GM11168 (cell line): ENCODE measurements around the gene YAF2.

Experiments used
- in situ Hi-C: fragments of 300-500 bp; cut with MboI; formaldehyde crosslinking; loops from one replicate; pipeline ENCODE4 v1.12.0; 2022; ENCODE audit warnings: low sequenced_read_pairs; ENCODE audit not compliant: unreplicated experiment

Gene YAF2, protein sequence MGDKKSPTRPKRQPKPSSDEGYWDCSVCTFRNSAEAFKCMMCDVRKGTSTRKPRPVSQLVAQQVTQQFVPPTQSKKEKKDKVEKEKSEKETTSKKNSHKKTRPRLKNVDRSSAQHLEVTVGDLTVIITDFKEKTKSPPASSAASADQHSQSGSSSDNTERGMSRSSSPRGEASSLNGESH

DNA sequence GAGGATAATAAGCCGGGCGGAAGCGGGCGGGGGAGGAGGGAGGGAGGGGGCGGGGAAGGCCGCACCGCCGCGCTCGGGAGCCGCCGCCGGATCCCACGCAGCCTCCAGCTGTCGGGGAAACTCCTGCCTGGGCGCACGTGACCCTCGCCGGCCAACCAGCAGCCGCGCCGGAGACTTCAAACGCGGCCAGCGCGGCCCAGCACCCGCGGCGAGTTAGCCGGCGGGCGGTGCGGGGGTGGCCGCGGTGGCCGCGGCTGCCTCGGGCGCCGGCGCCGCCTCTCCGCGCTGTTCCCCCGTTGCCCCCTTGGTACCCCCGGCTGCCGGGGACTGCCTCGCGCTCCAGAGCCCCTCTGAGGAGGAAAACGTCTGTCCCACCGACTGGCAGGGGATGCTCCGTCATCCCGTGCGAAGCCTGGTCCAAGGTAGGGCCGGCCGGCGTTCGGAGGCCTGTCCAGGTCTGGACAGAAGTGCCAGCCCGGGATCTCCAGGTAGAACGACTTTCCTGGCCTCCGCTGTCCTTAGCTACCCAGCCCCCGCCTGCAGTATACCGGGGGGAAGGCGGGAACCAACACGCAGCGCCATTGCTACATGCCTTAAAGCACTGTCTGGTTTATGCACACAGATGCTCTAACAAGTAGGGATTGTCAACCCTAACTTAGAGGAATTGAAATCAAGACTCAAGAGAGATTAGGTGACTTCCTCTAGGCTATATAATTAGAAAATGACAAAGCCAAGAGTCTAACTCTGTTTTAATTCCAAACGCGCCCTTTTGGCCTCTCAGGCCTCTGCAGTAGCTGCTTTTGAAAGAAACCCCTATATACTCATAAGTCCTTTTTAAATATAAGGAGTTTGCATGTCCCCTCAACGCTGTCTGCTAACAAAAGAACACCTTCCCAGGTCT is at the start of gene YAF2:
YAF2 (minus strand) TSS at position 9 of the 901 bp plus-strand sequence. CDS start 68 bp downstream, outside the sequence.
- in situ Hi-C loops, result no loop called here

DNA sequence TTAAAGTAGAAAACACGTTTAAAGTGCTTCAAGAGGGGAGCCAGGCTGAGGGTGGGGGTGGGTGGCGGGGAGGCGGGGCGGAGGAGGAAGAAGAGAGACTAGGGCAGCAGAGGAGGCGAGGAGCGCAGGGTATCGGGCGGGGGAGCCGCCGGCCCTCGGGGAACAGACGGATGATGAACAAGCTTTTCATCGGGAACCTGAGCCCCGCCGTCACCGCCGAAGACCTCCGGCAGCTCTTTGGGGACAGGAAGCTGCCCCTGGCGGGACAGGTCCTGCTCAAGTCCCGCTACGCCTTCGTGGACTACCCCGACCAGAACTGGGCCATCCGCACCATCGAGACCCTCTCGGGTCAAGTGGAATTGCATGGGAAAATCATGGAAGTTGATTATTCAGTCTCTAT is 48.7 kb upstream of the YAF2 start:
- in situ Hi-C loops, result no loop called here

DNA sequence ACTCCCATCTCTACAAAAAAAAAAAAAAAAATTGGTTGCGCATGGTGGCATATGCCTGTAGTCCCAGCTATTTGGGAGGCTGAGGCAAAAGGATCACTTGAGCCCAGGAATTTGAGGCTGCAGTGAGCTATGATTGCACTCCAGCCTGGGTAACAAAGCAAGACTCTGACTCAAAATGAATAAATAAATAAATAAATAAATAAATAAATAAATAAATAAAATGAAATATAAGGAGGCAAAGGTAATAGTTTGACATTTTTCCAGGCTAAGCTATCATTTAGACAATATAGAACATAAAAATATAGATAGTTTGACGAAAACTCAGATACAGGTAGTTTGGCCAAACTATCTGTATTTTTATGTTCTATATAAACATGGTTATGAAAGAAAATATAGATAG is 47.4 kb upstream of the YAF2 start:
- in situ Hi-C loops, result no loop called here

DNA sequence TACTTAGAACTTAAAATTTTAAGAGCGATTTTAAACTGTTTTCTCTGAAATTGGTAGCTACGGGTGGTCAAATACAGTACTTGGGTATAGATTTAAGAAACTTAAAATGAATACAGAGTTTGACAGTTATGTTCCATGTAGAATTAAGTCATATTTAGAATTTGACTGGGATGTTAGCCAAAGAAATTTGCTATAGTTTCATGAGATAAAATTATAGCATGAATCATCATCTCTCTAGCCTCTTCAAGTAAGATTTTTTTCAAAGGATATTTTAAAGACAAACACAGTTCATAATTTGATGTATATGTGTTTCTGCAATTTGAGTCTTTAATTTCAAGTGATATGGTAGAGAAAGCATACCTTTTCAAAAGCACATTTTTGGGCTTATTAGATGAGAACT is 46.8 kb upstream of the YAF2 start:
- in situ Hi-C loops, result no loop called here

DNA sequence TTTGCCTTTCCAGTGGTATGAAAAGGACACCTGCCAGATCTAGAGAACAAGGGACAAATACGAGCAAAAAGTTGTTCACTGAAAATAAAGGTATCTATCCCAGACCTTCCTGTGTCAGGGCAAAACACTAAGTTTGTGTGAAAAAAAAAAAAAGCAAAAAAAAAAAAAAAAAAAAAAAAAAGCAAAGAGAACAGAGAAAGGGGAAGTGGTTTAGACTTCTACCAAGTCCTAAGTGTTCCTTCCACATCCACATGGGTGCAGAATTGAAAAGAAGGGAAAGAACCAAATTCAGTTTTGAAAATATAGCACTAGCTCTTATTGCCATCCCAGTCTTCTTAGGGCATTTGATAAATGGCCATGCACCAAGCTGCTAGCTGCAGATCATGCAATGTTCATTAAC is 46.1 kb upstream of the YAF2 start:
- in situ Hi-C loops, result no loop called here

DNA sequence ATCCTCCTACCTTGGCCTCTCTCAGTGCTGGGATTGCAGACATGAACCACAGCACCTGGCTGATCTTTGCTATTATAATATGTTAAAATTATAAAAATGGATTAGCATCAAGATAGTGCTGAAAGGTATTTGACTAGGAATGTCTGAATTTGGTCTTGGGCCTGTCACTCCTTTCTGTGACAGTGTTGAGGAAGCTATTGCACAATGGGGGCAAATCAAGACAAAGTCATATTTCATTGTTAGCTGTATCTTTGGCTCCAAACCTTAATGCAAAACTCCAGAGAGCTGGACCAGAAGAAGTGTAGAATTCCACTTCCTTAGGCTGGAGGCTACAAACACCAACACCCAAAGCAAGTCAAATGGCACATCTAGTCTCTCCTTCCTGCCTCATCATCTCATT is 45.7 kb upstream of the YAF2 start:
- in situ Hi-C loops, result no loop called here

DNA sequence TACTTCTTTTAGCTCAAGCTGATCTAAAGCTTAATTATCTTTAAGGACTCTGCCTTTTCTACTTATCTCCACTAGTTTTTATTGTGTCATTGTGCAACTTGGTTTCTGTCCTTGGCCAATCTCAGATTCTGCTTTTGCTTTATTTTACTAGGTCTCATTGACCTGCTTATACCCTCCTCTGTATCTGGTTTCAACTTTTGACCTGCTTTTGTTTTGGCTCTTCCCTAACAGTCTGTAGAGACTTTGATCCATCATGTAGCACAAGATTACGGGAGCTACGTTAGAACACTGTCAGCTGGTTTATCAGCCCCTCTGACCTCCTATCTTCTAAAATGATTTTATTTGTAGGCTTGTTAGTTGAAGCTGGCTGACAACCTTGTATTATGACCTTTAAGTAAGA is 44.2 kb upstream of the YAF2 start:
- in situ Hi-C loops, result no loop called here

DNA sequence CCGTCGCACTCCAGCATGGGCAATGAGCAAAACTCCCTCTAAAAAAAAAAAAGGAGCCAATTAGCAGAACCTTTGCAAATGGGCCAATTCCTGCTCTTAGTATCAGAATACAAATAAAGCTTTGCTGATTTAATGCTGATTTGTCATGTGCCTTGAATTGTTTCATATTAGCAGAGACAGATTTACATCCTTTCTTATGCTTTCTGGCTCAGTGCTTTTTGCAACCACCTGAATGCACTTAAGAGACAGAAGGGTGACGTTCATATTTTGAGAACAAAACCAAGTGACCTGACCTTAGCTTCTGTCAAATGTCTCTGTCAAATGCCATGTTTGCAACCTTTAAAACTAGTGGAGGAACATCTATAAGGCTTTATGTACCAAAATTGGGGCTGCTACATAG is 43.8 kb upstream of the YAF2 start:
- in situ Hi-C loops, result no loop called here

DNA sequence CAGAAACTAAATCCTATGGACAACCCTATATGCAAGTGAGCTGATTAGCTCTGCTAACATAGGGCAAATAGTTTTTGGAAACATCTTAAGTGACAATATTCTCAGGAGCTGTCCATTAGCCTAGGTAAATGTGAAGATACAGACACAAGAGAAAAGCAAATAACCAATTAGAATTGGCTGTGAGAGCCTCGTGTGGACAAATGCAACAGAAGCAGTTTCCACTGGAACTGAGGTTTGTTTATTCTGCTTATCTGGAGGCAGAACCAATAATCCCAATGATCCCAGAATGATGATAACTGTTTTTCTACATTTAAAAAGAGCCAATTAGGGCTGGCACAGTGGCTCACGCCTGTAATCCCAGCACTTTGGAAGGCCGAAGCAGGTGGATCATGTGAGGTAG is 43.2 kb upstream of the YAF2 start:
- in situ Hi-C loops, result no loop called here

DNA sequence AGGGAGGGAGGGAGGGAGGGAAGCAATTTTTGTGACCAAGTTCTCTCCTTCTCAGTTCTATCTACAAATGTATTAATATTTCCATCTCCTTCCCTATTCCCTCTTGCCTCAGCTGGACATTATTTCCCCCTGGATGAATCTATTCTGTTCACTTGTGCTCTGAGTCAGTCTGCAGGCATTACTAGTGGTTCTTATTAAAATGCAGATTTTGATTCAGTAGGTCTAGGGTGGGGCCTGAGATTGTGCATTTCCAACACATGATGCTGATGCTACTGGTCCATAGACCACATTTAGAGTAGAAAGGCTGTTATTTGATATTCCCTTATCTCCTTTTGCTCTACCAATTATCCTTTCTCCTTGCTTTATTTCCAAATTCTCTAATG is 40.1 kb upstream of the YAF2 start:
- in situ Hi-C loops, result no loop called here

DNA sequence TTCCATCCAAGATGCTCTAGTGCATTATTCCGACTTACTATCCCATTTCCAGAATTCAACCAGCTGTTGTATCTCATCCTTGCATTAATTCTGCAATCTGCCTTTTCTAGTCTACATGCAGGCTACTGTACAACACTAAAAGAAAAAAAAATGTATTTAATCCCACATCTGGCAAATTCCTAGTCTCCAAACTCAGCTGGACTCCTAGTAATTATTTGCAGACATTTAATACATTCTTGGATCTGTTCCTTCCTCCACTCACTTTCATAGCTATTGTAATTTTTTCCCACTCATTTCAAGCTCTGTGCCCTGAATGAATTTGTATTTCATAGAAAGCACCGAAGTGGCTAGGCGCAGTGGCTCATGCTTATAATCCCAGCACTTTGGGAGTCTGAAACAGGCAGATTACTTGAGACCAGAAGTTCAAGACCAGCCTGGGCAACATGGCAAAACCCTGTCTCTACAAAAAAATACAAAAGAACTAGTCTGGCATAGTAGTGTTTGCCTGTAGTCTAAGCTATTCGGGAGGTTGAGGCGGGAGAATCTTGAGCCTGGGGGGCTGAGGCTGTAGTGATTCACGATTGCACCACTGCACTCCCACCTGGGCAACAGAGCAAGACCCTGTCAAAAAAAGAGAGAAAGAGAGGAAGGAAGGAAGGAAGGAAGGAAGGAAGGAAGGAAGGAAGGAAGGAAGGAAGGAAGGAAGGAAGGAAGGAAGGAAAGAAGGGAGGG is 39.5 kb upstream of the YAF2 start:
- in situ Hi-C loops, result no loop called here

DNA sequence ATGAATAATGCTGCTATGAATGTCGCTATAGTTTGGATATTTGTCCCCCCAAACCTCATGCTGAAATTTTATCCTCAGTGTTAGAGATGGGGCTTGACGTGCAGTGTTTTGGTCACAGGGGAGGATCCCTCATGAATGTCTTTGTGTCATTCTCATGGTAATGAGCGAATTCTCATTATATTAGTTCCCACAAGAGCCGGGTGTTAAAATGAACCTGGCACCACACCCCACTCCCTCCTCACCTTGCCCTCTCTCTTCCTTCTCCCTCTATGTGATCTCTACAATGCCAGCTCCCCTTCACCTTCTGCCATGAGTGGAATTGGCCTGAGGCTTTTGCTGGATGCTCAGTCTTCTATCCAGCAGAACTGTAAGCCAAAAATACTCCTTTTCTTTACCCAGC is 37.5 kb upstream of the YAF2 start:
- in situ Hi-C loops, result no loop called here

DNA sequence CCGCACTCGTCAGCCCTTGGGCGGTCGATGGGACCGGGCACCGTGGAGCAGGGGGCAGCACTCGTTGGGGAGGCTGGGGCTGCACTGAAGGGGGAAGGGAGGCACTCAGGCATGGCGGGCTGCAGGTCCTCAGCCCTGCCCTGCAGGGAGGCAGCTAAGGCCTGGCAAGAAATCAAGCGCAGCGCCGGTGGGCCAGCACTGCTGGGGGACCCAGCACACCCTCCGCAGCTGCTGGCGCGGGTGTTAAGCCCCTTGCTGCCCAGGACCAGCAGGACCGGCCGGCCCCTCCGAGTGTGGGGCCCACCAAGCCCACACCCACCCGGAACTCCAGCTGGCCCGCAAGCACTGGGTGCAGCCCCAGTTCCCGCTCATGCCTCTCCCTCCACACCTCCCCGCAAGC is 35.7 kb upstream of the YAF2 start:
- in situ Hi-C loops, result no loop called here

DNA sequence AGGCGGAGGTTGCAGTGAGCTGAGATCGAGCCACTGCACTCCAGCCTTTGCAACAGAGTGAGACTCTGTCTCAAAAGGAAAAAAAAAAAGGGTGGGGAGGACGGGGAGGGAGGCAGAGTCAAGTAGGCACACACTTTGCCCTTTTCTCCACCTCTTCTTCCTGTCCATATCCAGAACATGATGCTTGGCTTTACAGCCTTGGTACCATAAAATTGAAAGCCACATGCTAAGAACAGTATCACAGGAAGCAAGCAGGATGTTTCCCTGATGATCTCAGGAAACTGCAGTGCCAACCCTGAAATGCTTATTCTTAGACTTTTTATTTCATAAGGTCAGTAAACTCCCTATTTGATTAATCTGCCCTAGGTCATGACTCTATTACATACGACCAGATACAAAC is 32.5 kb upstream of the YAF2 start:
- in situ Hi-C loops, result no loop called here

DNA sequence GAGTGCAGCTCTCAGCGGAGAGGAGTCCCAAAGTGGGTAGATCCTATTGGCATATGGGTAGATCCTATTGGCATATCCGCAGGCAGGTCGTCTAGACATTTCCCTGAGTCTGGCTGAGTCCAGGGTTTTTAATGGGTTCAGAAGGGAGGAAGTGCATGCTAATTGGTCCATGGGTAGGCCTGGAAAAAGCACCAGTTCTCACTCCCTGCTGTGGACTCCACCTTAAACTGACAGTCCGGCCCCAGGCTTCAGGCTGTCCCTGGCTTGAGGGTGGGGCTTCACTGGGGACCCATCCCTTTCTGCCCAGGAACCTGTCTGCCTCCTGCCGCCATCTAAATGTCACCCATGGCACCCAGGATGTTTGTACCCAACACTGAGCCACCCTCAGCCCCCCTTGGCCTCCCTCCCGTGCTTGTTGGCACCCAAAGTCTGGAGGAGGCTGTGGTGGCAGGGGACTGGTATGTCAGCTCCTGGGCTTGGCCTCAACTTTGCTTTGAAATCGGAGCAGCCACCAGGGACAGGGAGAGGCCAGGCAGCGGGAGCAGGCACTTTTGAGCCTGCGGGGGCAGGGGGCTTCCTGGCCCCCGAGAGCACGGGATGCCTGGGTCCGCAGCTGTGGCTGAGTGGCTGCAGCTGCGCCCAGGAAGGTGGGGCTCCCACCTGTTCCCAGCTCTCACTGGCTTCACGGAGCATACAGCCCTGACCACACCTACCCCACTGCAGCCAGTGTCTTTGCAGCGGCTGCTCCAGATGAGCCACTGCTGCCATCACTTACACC is 29.6 kb upstream of the YAF2 start:
- in situ Hi-C loops, result no loop called here

DNA sequence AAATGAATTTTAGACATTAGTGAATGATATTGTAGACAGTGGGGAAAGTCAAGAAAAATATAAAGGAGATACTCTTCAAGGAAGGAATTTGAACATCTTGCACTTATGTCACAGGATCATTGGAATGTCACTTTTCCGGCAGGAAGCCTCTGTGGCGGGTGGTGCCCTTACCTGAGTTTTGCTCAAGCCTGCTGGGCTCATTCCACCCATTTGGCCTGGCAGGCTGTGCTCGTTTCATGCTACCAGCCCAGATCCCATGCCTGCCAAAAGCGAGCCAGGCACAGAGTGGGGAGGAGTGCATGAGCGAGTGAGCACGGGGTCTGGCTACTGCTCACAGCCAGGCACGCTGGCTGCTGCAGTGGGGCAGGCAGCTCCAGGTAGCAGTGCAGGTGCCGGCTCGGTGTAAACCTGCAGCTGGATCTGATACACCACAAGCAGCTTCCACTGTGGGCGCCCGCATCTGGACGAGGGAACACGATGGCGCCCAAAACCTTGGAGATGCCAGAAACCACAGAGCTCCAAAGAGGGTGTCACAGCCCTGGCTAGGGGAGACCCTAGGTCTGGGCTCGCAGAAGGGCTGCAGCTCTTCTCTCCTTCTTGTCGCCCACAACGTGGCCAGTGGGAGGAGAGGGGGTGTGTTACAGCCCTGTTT is 28.7 kb upstream of the YAF2 start:
- in situ Hi-C loops, result no loop called here

DNA sequence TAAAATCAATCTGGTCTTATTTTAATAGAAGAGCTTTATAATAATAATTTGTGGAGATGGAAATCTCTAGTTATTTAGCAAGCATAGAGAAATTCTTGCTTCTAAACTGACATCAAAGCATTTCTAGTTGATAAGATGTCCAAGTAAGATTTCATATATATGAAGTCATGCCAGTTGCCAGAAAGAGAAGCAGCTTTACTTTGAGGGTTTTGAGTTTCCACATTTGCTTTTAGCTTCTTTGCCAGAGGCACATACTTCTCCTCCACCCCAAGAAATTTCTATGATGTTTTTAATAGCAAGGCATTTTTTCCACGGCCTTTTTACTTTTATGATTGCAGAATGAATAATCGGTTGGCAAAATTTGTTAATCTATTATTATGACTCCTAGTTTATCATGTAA is 24.2 kb upstream of the YAF2 start:
- in situ Hi-C loops, result no loop called here

DNA sequence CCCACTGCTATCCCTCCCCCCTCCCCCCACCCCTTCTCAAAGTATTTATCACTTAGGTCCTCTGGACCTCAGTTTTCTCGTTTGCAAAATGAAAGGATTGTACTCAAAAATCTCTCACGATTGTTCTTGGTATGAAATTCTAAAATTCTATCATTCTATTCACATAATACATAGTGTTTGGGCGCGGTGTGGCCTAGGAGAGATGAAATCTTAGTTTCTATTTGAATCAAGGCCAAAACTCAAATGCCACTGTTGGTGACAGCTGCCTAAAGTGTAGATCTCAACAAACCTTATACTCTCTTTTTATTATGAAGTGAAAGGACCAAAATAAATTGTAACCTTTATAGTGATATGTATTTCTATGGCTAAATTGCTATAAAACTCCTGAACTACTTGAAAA is 23.7 kb upstream of the YAF2 start:
- in situ Hi-C loops, result no loop called here

DNA sequence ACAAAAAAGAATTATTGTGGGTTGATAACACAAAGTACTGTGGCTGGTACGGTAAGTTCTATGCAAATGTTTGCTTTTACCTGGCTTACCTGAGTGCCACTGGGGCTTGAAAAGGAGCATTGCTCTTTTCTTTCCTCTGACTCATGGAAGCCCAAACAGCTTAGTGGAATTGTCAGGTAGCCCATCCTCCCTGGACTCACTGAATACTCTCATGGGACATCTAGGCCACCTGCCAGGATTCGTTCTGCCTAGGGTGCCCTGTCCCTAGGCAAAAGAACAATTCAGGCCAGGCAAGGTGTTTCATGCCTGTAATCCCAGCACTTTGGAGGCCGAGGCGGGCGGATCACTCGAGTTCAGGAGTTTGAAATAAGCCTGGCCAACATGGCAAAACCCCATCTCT is 22.5 kb upstream of the YAF2 start:
- in situ Hi-C loops, result no loop called here

DNA sequence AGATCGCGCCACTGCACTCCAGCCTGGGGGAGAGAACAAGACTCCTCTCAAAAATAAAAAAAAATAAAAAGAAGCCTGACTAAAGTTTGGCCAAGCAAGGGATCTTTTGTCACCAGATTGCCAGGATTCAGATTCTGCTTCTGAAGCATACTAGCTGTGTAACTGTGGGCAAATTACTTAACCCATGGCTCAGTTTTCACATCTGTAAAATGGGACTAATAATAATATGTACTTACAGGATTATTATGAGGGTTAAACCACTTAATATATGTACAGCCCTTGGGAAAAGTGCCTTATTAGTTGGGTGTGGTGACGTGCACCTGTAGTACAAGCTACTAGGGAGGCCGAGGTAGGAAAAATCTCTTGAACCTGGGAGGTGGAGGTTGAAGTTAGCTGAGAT is 21.7 kb upstream of the YAF2 start:
- in situ Hi-C loops, result no loop called here
